CD4-positive, alpha-beta T cell treated with Interleukin-15 for 4 hours (primary cell): ENCODE data around the gene ABCF3.

Experiments
- DNase-seq: peaks from one replicate; pipeline ENCODE4 v3.0.0-alpha.2; 2020; ENCODE audit warnings: low spot score

ABCF3 gene

DNA sequence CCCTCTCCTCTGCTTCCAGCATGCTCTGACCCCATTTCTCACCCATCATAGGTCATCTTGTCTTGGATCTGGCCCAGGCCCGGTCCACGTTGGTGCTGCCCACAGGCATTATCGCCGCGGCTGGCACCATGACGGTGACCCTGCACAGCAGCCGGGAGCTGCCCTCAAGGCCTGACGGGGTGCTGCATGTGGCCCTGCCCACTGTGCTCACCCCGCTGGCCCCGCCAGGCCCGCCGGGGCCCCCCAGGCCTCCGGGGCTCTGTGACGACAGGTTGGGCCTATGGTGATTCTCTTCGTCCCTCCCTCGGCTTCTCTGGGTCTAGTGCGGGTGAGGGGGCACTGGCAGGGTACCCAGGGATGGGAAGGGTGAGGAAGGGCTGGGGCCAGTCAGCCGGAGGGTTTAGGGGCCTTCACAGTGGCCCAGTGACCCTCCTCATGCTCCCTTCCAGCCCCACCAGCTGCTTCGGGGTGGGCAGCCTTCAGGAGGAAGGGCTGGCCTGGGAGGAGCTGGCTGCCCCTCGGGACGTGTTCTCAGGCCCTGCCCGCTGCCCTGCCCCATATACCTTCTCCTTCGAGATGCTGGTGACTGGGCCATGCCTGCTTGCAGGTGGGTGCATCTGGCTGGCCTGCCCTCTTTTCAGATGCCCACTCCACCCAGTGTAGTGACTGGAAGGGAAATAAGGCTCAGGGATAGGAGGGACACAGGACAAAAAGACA is 47.3 kb downstream of the ABCF3 start:
- DNase-seq: no peak

DNA sequence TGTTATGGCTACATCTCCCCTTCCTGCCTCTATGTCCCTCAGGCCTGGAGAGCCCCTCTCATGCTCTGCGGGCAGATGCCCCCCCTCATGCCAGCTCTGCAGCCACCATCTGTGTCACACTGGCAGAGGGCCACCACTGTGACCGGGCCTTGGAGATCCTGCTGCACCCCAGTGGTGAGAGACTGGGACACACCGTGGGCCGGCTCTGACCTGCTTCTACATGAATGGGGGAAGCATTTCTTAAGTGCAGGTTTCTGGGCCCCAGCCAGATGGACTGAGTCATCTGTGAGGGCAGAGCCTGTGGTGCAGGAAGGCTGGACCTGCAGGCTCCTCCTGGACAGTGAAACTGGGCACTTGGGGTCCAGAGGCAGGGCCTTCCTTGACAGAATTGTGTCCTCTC is 48.2 kb downstream of the ABCF3 start:
- no peak for DNase-seq

DNA sequence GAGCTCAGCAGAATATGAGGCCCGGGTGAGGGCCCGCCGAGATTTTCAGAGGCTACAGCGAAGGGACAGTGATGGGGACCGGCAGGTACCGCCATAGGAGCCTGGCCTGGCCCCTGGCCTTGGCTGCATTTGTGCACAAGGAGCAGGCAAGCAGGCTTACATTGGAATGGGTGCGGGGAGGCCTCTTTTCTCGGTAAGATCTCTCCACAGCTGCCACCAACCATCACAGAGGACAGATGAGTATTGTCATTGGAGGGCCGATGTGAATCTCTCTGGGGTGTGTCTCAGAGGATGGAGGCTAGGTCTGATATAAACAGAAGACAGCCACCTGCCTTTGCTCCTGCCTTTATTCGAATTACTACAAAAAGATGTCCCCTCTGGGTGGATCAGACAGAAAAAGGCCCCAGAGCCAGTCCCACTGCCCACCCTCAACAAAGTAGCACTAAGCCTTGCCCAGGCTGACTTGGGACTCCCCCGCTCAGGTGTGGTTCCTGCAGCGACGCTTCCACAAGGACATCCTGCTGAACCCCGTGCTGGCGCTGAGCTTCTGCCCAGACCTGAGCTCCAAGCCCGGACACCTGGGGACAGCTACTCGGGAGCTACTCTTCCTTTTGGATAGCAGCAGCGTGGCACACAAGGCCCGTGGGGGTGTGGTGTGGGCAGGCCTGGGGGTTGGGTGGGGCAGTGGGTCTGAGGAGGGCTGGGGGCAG is 48.8 kb downstream of the ABCF3 start:
- no peak for DNase-seq

DNA sequence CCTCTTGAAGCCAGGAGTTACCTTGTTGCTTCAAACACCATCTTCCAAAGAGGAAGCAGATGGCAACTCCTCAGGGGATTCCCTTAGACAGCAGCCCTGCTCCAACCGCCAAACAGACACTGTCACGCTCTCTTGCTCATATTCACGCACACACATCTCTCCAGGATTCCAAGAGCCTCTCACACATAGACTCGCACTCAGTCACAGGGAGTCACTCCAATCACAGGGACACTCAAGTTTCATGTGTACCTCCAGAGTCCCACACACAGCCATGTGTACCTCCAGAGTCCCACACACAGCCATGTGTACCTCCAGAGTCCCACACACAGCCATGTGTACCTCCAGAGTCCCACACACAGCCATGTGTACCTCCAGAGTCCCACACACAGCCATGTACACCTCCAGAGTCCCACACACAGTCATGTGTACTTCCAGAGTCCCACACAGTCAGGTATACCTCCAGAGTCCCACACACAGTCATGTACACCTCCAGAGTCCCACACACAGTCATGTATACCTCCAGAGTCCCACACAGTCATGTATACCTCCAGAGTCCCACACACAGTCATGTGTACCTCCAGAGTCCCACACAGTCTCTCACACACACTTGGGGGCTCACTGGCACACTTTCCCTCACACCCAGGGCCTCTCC is 49.5 kb downstream of the ABCF3 start:
- DNase-seq: no peak

DNA sequence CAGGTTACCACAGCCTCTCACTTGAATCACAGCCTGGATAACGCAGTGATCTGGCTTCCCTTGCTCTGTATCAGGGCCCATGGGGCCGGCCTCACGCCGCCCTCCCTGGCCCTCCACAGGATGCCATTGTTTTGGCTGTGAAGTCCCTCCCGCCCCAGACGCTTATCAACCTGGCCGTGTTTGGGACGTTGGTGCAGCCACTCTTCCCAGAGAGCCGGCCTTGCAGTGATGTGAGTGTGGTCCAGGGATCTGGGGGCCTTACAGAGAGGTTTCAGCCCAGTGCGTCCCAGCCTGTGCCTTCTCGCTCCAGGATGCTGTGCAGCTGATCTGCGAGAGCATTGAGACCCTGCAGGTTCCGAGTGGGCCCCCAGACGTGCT is 50.0 kb downstream of the ABCF3 start:
- no peak for DNase-seq

DNA sequence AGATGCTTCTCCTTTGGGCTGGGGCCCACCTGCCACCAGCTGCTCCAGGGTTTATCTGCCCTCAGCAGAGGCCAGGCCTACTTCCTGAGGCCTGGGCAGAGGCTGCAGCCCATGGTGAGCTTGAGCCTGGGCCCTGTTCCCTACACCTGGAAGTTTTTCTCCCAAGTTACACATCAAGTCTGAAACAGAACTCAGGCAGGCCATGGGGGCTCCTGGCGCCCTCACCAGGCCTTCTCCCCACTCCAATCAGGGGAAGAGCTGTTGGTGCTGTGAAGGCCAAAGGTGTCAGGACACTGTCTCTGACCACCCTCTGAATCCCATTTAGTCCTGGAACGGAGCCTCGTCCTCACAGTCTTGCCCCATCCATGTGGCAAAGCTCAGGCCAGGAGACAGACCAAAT is 50.6 kb downstream of the ABCF3 start:
- DNase-seq: no peak

DNA sequence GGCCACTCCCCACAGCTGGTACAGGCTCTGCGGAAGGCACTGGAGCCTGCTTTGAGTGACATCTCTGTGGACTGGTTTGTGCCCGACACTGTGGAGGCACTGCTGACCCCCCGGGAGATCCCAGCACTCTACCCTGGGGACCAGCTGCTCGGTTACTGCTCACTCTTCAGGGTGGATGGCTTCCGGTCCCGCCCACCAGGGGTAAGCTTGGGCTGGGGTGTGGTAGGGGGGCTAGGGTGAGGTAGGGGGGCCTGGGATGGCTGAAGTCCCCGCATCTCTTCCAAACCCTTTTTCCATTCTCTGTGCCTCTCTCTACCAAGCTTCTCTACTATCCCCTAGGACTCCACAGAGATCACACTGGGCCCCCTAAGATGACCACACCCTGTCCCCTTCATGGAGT is 51.2 kb downstream of the ABCF3 start:
- DNase-seq: no peak

DNA sequence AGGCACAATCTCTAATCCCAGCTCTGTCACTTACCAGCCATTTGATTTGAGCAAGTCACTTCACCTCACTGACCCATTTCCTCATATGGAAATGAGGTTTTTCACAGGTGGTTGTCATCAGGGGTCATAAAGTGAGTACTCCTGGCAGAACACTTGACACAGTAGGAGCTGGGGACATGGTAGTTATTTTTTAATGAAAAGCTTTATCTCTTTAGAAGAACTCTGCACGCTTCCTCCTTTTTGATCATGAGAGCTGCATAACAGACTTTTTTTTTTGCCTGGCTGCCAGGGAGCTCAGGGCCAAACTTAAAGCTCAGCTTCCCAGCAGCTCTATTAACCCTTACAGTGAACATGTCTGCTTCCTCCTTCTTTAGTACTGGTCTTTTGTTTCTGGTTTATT is 51.8 kb downstream of the ABCF3 start:
- DNase-seq: no peak

DNA sequence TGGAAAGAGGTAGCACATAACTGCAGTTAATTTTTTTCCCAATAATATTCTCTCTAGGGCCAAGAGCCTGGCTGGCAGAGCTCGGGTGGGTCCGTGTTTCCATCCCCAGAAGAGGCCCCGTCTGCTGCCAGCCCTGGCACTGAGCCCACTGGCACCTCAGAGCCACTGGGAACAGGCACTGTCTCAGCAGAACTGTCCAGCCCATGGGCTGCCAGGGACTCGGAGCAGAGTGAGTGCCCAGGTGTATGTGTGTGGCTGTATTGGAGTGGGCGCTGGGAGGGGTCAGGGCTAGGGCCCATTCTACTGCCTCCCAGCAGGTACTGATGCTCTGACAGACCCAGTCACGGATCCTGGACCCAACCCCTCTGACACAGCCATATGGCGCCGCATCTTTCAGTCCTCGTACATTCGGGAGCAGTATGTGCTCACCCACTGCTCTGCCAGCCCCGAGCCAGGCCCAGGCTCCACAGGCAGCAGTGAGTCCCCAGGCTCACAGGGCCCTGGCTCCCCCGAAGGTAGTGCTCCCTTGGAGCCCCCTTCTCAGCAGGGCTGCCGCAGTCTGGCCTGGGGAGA is 52.3 kb downstream of the ABCF3 start:
- no peak for DNase-seq

DNA sequence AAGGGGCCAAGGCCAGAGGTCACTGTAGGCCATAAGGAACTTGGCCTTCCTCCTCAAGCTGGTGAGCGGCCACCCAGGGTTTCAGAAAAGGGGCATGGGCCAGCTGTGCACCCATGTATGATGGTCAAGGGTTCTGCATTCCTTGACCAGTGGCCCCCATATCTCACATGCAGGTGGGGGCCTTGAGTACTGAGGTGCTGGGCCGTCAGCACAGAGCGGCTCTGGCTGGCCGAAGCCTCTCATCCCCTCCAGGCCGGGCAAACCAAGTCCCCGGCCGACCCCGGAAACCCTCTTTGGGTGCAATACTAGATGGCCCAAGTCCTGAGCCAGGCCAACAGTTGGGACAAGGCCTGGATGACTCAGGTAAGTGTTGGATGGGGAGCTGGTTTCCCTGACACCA is 53.2 kb downstream of the ABCF3 start:
- DNase-seq: no peak

DNA sequence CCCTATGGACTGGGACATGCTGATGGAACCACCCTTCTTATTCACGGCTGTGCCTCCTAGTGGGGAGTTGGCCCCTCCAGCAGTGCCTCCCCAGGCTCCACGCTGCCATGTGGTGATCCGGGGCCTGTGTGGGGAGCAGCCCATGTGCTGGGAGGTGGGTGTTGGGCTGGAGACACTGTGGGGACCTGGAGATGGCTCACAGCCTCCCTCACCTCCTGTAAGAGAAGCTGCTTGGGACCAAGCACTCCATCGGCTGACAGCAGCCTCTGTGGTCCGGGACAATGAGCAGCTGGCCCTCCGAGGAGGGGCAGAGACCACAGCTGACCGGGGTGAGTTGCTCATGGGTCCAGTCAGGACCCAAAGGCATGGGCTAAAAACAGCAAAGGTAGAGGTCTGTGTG is 53.7 kb downstream of the ABCF3 start:
- no peak for DNase-seq

DNA sequence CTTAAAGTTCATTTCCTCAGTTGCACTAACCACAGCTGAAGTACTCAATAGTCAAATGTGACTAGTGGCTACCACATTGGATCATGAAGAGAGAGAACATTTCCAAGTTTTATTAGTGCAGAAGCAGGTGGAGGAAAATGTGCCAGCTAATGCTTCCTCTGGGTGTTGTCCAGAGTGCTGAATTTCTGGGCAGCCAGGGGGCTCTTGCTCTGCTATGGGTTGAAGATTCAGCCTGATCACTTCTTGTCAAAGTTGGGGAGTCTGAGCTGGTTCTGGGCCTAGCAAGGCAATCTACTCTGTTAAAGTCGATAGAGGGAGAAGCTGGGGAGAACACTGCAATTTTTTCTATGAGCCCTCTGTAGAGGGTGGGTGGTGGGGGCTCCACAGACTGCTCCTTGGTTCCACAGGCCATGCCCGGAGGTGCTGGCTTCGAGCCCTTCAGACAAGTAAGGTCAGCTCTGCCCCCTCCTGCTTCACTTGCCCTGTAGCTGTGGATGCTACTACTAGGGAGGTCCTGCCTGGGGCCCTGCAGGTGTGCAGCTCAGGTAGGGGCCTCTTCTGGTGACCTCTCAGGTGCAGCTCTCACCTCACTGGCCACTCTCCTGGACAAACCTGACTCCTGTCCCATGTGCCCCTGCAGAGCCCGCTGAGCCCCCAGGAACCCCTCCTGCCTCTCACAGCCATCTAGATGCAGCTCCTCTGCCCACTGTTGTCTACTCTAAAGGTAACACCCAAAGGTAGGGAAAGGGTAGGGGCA is 54.6 kb downstream of the ABCF3 start:
- DNase-seq: no peak

DNA sequence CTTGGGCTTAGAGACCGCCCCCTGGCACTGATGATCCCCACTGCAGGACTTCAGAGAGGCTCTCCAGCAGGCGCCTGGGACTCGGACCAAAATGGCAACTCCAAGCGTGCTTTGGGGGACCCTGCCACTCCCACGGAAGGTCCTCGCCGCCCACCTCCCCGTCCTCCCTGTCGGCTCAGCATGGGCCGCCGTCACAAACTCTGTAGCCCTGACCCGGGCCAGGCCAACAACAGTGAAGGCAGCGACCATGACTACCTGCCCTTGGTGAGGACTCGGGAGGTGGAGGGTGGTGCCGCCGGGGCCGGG is 55.1 kb downstream of the ABCF3 start:
- DNase-seq: no peak

DNA sequence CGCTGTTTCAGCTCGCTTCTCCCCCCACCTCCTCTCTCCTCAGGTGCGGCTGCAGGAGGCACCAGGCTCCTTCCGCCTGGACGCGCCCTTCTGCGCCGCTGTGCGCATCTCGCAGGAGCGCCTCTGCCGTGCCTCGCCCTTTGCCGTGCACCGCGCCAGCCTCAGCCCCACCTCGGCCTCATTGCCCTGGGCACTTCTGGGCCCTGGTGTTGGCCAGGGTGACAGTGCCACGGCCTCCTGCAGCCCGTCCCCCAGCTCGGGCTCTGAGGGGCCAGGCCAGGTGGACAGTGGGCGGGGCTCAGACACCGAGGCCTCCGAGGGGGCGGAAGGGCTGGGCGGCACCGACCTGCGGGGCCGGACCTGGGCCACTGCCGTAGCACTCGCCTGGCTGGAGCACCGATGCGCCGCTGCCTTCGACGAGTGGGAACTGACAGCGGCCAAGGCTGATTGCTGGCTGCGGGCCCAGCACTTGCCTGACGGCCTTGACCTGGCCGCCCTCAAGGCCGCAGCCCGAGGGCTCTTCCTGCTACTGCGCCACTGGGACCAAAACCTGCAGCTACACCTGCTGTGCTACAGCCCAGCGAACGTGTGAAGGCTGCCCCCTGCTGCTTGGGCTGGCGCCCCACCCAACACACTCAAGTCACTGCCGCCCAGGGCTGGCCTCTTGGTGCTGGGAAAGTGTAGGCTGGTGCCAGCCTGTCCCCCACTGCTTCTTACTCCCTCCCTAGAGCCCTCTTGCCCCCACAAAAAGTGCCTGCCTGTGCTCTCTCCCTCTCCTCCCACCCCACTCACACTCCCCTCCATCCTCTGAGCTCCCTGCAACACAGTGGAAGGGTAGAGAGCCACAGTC is 55.7 kb downstream of the ABCF3 start:
- no peak for DNase-seq

DNA sequence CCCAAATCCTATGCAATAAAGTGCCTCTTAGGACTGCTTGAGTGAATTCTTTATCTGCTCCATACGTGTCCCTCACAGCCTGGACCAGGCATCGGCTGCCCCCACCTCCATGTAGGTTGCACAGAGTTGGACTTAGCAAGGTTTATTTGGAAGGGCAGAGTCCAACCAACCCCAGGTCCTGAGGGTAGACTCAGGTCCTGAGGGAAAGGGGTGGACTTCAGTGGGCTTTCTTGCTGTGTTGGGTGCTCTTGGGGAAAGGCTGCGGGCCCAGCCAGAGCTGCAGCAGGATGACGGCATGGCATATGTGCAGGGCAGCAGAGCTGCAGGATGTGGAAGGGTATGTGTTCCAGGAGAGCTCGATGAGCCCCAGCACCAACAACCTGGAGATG is 56.3 kb downstream of the ABCF3 start:
- DNase-seq: no peak
